NCI-H2196 treated with DMSO at 0.1 percent for 48 hours (cell line): Measurements from ENCODE around the gene MTA3.

Experiments used
- DNase-seq: peaks from one replicate; lab custom pipeline; 2025; ENCODE audit not compliant: unreplicated experiment; lab: John Stamatoyannopoulos, UW

The MTA3 gene

DNA sequence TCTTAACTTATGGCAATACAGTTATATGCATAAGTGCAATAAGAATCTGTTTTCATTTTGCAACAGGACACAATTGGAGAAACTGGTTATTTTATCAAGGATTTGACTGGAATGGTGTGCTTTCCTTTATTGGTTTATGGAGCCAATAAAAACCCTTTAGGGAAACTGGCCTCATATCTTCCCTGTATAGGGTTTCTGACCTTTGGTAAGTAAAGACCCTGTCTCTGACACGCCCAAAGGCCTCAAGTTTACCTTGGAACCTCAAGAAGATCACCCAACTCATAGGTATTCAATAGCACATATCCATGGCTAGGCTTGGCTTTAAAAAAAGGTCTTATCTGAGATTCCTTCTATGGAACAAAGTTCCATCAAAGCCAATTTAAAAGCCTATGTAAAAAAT, 212.7 kb downstream of the MTA3 start:
- no peak for DNase-seq

DNA sequence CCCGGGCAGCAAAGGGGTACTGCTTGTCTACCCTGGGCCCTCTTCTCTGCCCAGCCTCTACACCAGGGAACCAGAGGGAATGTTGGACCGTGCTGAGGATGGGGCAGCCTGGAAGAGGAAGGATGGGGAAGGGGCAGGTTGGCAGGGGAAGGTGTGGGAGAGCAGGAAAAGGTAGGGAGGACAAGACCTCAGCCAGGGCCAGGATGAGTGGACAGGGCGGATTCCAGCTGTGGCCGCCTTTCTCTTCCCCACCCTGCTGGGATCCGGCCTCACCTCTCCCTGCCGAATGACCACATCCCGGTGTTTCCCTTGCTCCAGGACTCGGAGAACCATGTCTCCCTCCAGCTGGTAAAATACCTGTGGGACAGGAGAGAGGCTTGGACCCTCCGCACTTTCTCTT, 215.1 kb downstream of the MTA3 start:
- DNase-seq: no peak

DNA sequence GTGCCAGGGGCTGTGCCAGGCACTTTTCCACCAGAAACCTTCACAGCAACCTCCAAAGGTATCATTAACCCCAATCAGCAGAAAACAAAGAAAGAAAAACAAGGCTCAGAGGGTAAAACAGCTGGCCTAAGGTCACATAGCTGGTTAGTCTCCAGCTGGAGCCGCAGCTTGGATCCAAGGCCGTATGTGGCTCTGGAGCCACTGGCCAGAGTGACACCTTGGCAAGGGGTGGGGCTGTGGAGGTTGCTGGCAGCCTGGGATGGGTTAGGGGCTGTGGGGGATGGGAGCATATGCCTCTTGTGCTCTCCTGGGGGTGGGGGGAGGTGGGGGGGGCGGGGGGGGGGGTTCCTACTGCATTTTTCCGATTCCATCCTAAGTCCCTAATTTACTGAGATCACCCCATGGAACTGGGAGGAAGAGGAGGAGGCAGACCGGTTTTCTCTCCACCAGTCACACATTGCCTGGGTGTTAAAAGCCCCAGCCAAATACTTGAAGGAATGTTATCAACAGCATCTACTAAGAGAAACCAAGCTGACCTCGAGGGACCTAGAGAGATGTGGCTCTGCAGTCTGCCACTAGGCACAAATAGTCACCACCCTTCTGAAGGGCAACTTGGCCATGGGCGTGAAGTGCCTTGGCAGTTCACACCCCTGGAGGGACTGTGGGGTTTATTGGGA, 215.9 kb downstream of the MTA3 start:
- no peak for DNase-seq

DNA sequence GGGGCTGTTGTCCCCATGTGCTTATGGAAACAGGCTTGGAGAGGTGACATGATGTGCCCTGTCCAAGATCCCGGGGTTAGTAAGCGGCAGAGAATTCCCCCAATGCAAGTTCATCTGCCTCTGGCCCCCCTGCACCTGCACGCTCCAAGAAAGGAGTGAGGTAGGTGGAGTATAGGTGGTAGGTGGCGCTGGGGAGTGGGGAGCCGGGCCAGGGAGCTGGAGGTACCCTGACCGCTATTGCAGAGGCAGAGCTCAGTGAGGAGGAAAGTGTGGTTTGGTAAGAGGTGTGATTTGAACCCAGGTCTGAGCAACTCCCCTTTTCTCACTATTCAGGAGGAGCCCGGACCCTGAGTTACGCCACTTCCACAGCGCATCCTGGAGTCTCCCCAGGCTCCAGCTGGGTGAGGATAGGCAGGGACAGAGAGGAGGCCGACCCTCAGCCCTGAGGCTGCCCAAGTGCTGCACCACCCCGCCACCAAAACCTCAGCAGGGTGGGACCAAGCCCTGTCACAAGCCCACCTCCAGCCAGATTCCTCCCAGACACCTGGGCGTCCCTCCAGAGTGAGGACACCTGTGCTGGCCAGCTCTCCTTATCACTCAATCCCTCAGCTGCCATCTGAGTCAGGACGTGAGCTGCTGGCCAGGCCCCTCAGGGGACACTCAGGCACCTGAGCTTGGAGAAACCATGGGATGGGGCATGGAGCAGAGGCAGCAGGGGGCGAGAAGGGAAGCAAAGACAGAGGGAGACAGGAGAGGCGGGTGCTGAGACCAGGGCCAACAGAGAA, 218.3 kb downstream of the MTA3 start:
- DNase-seq: no peak

DNA sequence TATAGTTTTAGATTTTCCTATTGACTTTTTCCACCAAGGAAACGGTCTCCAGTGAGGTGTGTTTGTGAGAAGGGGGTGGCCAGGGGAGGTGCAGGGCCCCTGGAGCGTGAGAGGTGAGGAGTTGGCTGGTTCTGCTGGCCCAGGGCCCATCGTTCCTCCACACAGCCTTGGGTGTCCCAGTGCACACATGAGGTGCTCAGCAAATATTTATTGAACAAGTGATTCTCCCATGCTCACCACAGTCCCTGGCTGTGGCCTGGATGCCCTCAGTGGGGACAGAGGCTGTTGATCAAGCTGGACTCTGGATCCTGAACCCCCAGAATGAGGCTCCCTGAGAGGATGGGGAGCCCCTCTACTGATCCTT, 219.0 kb downstream of the MTA3 start:
- no peak for DNase-seq

DNA sequence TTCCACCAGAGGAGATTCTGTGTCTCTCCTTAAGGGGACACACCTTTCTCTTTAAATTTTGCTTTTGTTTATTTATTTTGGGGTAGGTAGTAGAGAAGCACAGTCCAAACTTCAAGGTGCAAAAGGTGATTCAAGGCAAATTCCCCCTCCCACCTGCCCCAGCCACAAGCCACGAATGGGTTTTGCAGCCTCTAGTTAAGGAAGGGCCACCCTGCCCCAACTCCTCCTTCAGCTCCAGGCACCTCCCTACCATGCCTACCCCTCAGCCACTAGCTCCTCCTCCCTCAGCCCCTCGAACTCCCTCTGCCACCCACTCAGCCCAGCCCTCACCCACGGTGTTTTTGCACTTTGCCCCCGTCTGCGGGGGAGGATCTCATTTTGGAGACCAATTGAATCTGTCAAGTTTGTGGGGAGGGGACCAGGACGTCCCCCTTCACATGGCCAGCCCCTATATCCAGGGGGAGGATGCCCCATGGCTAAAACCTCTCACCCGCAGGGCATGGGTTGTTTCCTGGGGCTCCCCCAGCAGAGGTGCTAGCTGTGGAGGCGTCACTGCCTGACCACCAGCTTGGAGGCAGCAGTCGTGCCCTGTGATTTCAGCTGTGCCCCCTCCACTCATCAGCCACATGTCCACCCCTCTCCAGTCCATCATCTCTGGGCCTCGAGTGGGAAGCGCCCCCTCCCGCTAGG, 219.5 kb downstream of the MTA3 start:
- no peak for DNase-seq

DNA sequence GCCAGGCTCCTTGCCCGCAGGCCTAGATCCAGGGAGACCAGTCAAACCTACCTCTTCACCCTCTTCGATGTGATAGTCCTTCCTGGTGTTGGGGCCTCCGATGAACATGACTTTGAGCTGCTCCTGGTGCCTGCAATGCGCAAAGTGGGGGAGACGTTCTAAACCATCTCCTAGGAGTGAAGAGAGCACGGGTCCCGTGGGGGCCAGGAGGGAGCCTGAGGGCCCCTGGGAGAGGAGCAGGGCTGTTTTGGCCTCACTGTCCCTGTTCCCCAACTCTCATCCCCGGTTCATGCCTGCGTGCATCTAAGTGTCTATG, 220.0 kb downstream of the MTA3 start:
- DNase-seq: no peak

DNA sequence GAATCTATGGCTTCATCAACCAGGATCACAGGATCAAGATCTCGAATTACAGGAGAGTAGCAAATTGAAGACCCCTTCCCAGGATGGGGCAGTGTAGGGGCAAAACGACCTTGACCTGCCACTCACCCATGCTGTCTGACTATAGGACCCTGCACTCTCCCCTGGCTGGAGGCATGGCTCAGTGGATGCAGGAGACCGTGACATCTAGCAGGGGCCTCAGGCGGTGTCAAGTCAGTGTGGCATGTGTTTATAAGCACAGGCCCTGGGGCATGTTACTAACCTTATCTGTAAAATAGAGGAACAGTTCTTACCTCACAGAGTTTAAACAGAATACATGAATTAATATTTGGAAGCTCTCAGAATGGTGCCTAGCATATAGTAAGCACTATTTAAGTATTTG, 220.4 kb downstream of the MTA3 start:
- no peak for DNase-seq

DNA sequence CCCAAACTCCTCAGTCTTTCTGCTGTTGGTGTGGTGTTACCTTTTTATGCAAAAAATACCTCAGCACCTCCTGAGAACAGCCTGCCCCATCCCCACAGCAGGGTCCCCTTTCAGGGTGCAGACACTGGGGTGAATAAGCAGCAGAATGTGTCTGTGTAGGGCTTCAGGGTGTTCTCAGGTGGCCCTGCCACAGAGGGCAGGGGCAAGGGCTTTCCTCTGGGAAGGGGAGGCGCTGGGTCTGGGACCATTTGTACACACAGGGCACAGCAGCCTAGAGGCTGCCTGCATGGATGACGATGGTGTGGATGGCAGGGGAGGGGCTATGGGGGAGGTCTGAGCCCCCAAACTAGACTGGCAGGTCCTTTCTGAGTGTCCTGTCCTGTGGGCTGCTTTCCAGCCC, 221.3 kb downstream of the MTA3 start:
- DNase-seq: no peak

DNA sequence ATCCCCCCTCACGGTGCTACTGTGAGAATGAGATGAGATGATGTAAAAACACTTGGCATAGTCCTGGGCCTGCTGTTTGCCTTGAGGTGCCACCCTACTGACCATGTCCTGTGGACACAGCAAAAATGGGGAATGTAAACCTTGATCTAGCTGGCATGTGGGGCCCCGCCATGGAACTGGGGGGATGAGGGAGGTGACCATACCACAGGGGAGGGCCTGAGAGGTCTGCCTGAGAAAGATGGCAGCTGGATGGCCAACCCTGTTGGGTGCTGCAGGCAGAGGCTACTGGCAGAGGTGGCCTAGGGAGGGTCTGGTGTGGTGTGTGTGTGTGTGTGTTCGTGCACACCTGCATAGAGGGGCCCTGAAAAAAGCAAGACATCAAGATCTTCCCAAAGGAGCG, 223.2 kb downstream of the MTA3 start:
- DNase-seq: no peak

DNA sequence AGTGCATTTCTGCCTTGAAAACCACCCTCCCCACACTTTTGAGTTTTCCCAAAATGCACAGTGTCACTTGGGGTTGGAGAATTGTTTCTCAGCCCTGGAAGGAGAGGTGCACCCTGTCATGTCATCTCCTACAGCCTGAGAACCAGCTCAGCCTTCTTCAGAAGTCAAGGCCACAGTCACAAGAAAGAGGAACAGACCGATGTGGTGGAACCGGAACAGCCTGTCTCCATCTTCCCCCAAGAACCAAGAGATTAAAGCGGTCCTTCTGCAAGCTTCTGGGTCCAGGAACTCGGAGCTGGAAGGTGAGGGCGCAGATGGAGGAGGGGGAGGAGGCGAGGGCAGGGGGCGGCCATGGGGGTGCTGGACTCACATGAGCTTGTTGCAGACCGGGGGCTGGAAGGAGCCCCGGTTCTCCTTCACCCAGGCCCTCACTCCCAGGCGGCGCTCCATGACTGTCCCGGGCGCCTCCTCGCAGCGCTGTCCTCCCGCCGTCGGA, 223.7 kb downstream of the MTA3 start:
- no peak for DNase-seq

DNA sequence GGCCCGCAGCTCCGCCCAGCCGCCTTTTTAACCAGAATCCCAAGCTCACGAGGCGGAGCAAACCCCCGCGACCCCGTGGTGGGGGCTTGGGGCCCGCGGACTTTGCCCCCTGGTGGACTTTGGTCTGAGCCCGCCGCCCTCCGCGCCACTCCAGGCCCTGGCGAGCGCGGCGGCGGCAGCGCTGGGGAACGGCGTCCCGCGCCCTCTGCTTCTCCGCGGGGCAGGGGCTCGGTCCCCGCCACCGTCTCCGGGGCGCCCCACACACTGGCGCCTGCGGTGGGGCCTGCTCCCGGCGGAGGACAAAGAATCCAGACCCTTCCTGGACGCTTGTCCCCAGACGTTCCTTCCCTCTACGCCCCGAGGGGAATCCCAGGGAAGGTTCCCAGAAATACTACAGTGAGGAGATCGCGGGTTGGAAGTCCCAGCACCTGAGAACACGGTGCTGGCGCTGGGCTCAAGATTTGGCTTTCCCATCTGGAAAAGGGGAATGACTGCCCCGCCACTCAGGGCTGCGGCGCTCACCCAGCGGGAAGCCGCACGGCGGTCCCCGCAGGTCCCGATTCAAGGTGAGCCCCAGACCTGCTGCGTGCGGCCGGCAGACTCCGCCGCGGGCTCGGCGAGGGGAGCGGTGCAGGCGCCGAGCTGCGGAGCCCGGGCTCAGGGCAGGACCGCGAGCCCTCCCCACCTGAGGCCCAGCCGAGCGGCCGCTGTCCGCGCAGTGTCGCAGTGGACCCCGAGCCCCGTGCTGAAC, 224.3 kb downstream of the MTA3 start, which contains the start of gene HAAO:
TSS of gene HAAO (minus strand) at position 1 of the 751 bp plus-strand sequence. CDS start 47 bp downstream, outside the sequence.
- DNase-seq: no peak

DNA sequence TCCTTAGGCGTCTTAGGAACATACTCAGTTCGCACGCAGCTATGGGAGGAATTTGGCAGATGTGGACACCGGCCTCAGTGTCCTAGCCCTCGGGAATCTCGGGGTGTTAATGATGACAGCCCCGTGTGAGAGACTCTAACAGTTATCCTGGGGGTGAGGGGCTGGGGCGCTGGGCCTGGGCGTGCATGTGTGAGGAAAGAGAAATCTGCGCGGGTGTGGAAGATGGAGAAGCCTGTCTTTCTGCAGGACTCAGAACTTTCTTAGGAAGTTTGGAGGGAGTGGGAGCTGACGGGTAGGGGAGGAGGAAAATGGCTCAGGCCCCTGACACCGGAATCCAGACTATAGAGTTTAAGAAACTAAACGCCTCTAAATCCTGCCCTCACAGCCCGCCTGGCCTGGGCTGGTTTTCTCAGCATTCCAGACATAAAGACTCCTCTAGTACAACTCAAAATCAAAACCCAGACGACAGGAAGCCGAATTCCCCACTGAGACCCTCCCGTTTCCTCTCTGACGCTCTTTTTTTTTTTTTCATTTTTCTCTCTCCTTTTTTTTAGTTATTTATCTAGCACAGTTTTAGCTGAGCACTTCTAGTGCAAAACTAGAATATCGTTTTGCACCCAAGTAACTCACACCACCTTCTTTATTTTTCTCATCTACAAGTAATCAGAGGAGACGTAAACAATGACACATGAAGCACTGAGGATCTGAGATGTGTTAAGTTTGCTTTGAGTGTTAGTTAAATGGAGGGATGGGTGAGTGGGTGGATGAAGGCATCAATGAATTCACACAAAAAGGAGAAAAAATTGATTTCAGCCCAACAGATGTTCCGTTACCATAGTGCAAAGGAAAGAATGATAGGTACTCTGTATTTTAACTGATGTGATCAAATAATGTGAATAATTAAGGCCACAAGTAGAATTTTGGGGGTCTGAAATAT, 225.2 kb downstream of the MTA3 start:
- no peak for DNase-seq

DNA sequence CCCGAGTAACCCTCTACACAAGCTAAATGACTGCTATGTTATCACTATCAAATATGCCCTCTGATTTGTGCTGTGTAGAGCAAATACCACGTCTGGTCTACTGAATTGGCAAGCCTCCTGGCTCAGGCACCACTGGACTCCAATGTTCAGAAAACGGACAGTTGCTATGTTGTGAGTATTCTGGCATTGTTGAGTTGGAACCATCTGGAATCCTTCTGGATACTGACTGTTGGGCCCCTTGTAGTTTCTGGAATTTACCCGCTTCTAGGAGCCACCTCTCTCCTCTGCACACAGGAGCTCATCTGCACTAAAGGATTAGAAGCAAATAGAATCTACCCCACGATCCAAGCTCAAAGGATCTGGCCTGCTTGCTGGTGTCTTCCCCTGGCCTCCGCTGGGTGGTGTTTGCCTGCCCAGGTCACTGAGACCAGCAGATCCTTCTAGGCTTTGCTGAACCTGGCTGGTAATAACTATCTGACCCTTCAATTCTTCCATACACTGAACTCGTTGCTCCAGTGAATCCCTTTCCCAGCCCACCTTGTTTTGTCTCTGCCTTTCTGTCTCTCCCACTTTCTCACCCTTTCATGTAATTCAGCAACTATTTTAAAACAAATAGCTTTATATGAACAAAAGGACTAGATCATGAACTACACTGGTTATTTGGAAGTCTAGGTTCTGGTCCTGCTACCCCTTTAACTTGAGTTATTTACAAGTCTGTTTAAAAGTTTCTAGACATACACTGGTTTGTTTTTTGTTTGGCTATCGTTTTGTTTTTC, 226.0 kb downstream of the MTA3 start:
- no peak for DNase-seq

DNA sequence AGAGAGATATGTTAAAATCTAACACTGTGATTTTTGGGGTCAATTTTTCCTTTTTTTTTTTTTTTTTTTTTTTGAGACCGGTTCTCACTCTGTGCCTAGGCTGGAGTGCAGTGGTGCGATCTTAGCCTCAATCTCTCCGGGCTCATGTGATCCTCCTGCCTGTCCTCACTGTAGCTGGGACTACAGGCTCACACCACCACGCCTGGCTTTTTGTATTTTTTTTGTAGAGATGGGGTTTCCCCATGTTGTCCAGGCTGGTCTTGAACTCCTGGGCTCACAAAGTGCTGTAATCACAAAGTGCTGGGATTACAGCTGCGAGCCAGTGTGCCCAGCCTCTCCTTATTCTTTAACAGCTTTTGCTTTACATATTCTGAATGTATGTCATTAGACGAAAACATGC, 226.8 kb downstream of the MTA3 start:
- no peak for DNase-seq

DNA sequence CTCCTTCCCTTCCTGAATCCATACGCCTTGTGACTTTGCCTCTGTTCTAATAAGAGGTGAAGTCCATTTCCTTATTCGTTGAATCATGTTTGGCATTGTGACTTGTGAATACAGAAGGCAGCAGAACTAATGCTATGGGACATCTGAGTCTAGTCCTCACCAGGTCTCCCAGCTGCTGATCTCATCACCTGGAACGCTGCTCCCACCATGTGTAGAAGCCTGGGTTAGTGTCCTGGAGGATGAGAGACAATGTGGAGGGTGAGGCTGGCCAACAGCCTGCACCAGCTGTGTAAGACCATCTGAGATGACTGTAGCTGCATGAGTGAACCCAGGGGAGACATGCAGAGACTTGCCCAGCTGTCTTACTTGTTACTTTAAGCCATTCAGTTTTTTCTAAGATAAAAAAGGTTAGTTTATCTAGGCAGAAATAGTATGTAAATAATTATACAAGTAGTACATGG, 227.4 kb downstream of the MTA3 start:
- DNase-seq: no peak

DNA sequence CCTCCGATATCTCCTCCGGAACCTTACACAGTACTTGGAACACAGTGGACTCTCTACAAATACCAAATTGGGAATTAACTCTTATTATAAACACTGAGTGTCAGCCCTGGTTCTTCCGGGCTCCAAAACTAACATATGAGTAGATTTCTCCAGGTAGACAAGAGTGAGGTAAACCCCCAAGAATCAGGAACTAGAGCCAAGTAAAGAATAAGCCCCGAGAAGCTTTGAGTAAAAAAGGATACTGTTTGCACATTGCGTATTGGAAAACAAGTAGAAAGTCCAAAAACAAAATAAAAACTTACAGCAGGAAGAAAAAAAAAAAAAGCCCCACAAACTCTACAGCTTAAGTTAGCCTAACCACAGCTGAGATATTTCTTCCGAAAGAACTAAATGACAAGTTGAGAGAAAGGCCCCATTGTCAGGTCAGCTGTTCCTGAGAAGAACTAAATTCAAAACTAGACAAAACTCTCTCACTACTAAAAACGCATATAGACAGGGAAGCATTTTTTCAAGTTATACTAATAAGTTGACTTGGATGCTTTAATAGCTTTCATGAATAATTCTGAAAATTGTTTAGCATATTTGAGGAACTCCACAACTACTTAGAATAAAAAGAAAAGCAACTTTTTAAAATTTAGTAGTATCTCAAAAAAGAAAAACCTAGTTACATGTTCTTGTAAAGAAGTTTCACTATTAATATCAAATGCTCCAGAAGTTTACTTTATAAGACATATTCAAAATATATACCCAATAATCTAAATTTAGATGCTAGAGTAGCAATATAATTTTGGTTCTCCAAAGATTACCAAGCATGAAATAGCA, 228.2 kb downstream of the MTA3 start:
- DNase-seq: no peak

DNA sequence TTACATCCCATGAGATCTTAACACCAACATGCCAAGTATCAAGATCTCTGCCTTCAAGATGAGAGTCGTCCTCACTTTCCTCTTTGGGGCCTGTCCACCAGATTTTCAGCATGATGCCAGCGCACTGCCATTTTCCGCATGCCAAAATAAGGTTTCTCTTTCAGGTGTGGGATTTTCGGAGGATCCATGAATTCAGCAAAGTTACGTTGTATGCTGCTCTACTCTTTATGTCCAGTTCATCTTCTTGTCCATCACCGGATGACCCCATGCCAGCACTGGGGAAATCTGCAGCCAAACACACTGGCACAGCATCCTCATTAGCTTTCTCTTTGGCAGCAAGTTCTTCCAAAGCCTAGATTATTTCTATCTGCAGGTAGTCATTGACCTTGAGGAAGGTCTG, 228.8 kb downstream of the MTA3 start:
- DNase-seq: no peak

DNA sequence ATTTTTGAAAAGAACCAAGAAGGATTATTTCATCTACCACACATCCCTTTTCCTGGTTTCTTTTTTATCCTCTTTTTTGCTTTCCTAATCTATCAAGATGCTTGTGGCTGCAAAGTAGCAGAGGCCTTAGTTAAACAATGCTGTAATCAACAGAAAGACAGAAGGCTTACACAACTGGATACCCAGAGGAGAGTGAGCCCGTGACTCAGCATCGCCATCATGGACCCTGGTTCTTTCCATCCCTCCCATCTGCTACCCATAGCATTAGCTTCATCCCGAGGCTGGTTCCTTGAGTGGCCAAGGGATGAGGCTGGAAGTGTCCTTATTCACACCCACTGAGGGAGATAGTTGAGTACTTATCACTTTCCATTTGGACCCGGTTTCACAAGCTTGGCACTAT, 231.4 kb downstream of the MTA3 start:
- no peak for DNase-seq
